Activated CD4-positive, alpha-beta T cell treated with anti-CD3 and anti-CD28 coated beads, Interleukin-2, amount 50 U/mL, for 24 hours (primary cell): ENCODE data around the gene NPAS2.

Experiments used
- DNase-seq, 2 donors: peaks; one replicate each; pipeline ENCODE4 v3.0.0-alpha.2; 2020; ENCODE audit warnings: low read depth in 1 of 2, low spot score in 1 of 2

The NPAS2 gene

GRCh38 chr2:101004620-101005325 lies 184.8 kb downstream of the NPAS2 start:
- no peak for DNase-seq

GRCh38 chr2:101006065-101006715 lies 186.3 kb downstream of the NPAS2 start:
- DNase-seq: no peak

DNA sequence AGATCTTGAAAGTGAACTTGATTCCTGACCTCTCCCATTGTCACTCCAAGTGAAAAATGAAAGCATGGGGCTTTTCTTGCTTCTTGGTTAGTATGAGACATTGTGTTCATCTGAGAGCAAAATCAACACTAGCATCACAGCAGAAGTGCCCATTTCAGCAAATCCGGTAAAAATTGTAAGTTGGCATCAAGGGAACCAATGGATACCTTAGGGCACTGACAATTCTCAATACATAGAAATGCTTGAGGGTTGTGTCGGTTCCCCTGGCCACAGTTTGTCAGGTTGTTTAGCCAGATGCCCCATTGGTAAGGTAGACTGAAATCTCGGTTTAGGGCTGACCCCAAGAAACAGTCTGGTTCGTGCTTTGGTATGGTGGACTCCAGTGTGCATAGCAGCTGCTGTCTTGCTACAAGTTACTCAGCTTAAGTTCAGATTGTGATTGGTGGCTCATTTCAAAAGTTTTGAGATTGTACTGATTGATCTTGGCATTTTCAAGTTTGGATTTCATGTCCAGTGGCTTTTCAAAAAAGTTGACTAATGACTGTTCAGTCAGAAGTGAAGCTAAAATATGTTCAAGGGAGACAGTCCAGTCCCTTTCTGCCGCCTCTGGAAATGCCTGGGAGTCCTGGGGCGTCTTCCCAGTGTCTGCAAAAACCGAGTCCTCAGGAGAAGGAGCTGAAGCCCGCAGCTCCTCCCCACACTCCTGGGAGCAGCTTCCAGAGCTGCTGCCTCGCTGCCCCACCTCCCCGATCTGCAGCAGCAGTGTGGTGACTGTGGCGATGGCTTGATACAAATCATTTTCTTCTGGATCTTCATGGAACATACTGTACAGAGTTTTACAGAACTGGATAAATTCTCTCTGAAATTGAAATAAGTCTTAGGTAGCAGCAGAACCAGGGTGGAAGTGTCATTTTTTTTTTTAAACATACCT lies 187.7 kb downstream of the NPAS2 start:
- DNase-seq: no peak

- DNase-seq: no peak
Measured at GRCh38 chr2:101011152-101011551, 191.2 kb downstream of the NPAS2 start.

GRCh38 chr2:101012054-101012705 lies 192.2 kb downstream of the NPAS2 start:
- no peak for DNase-seq

DNA sequence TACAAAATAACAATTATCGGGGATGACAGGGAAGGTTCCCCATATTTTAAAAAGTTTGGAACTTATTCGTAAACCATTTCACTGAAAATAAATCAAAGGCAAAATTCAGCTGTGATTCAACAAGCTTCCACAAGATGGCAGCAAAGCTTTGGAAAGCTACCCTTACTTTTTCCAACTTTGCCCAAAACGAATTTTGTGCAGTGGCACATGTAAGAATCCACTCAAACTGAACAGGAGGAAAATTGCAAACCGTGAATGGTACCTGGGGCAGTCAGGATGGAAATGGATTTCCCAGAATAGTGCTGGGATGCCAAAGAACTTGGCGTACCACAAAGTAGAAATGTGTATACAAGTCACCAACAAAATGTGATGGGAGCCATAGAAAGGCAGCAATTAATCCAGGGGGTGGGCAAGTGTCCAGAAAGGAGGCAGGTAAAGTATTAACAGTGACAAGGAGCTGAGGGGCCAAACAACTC lies 192.8 kb downstream of the NPAS2 start:
- peak in 1 of 2 donors; percentile 30 for DNase-seq

- DNase-seq: no peak
Measured at GRCh38 chr2:101014264-101014857, 194.4 kb downstream of the NPAS2 start.

DNA sequence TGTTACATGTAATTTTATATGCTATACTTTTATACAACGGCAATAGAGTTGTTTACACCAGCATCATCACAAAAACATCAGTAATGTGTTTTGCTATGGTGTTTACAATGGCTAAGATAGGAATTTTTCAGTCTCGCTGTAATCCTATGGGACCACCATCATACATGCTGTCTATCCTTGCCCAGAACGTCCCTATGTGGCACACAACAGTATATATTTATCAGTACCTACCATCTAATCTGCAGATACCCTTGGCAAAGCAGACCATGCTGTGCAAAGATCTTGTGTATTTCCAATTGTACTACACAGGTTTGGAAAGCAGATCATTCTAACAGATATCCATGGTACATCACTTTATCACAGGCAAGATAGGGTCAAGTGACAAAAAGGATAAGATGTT lies 197.4 kb downstream of the NPAS2 start:
- DNase-seq: no peak

DNA sequence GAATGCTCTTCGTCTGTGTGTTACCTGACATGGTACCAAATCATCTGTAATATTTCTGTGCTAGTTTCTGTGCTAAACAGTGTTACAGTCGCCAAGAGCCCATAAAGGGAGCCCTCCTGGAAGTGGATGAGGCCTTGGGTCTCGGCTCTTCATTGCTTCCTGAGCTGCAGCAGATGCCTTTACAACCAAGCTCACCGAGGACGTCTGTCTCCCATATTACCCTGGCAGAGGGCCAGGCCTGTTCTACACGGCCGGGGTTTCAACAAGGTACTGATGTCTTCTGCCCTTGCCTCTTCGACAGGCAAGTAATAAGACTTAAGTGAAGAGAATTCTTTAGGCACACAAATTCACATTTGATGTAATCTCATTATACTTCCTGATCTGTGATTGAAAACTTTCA lies 199.0 kb downstream of the NPAS2 start:
- DNase-seq: no peak

GRCh38 chr2:101022221-101022620 lies 202.3 kb downstream of the NPAS2 start:
- DNase-seq: no peak

DNA sequence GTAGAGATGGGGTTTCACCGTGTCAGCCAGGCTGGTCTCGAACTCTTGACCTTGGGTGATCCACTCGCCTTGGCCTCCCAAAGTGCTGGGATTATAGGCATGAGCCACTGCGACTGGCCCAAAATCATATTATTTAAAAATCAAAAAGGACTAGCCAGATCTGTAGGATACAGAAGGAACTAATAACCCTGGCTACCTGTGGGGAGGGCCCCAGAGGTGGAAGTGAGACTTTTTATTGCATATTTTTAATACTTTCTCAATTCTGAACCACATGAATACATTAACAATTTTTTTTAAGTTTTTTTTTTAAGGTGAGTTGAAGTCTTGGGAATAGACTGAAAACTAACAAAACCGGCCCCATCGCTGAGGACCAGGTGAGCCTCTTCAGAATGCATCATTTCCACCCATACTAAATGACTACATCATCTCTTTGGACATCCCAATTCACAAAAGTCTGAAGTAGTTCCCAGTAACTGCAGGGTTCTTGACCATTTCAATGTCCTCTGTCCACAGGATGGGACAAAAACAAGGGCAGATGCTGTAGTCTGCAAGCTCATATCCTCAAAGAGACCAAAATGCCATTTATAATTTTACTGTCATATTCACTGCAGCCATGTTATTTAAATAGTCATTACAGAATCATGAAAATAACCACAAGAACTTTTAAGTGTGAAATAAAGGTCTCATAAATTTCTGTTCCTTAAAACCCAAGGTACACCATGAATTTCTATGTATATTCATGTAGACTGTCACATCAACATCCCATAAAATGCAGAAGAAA lies 203.6 kb downstream of the NPAS2 start:
- DNase-seq: no peak

GRCh38 chr2:101025561-101025960 lies 205.6 kb downstream of the NPAS2 start:
- DNase-seq: no peak

DNA sequence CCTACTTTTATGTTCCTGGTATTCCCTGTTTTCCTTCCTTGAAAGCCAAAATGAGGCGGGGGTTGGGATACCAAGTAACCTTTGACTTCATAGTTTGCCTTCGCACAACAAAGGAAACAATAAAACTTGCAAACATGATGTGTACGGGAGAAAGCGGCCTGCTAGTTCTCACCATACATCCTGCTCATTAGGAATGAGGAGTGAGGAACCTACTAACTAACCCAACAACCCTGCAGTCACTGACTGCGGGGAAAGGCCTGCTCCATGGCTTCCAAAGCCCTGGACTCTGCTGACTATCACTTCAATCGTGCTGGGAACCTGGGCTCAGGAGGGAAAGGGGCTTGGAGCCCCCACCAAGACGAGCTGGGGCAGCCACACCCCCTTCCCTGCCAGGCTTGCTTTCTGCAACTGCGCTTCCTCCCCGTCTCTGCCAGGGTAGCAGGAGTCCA lies 206.3 kb downstream of the NPAS2 start:
- DNase-seq: no peak

- no peak for DNase-seq
Measured at GRCh38 chr2:101026923-101027469, 207.1 kb downstream of the NPAS2 start.

DNA sequence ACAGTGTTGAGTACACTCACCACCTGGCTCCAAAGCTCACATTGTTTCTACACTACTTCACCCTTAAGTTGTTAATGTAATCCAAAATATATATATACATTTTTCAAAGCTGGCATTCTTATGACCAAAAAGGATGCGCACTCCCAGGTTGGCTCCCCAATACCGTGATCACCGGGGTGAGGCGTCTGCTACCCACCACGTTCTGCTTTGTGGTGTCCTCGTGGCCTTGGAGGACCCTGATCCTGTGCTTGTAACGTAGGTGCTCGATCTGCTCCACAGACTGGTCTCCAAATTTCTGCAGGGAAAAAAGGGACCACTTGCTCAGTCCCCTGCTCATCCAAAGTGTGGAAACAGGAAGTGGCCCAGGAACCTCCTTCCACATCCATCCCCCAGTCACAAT lies 207.9 kb downstream of the NPAS2 start:
- DNase-seq: no peak

- no peak for DNase-seq
Measured at GRCh38 chr2:101030866-101031554, 211.1 kb downstream of the NPAS2 start.

DNA sequence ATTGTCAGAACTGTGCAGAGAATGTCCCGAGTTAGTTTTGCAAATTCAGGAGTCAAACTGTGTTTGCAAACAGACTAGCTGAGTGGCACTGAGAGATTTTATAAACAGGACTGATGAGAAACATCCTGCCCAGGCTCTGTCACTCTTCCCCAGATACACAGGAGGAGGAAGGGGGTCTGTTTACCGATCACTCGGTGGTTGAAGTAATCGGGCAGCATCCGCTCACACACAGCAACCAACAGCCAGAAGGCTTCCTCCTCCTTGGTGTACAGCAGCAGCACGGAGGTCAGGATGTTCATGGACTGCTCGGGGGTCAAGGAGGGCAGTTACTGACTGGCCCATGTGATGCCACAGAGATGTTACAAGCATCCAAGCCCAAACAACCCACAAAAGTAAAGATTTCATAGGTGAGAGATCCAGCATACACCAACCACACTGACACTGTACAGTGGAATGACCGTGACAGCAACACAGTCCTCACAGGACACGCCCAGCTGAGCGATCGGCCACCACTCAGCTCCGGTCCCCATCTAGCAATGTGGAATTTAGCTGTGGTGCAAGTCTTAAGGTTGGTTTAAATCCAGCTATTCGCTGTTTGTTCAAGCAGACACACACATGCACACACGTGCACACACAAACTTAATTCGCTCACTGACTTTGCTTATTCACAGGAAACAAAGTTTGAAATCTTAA lies 212.3 kb downstream of the NPAS2 start:
- no peak for DNase-seq

DNA sequence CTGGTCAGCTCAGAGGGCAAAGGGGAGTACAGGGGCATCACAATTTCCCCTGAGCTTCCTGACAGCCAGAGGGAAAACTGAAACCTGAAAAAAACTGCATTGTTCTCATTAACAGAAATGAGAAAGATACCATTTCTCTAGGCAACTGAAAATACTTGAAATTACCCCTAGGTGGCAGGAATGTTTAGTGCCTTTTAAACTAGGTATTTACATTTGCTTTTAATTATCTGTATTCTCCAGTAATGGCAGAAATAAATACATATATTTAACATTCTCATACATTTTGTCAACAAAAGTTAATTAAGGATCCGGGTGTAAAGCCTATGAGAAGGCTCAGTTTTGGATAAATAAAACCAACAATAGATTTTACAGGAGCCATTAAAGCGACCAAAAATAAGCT lies 216.6 kb downstream of the NPAS2 start:
- no peak for DNase-seq
